HL-60/S4 treated with retinoic acid at 250 ng/mL for 4 days and 3 days (cell line): ENCODE data around the gene GALNT6.

ENCODE experiments used
- in situ Hi-C: fragments of 300-500 bp; cut with MboI; formaldehyde crosslinking; loops from 2 replicates; pipeline ENCODE4 v1.7.0; 2022; ENCODE audit warnings: low sequenced_read_pairs

GALNT6 gene

GRCh38 chr12:51406290-51406689 is 15.1 kb upstream of the GALNT6 start:
- in situ Hi-C loops: no loop called here

GRCh38 chr12:51405801-51406207 is 14.6 kb upstream of the GALNT6 start:
- in situ Hi-C loops: no loop called here

- in situ Hi-C loops: no loop called here
Measured at GRCh38 chr12:51404627-51405026, 13.4 kb upstream of the GALNT6 start.

- in situ Hi-C loops: no loop called here
Measured at GRCh38 chr12:51403681-51404136, 12.5 kb upstream of the GALNT6 start.

- in situ Hi-C loops: no loop called here
Measured at GRCh38 chr12:51403159-51403558, 12.0 kb upstream of the GALNT6 start.

GRCh38 chr12:51401900-51402299 is 10.7 kb upstream of the GALNT6 start:
- in situ Hi-C loops: no loop called here

GRCh38 chr12:51401486-51401885 is 10.3 kb upstream of the GALNT6 start:
- in situ Hi-C loops: no loop called here

- in situ Hi-C loops: no loop called here
Measured at GRCh38 chr12:51401020-51401419, 9.8 kb upstream of the GALNT6 start.

- in situ Hi-C loops: no loop called here
Measured at GRCh38 chr12:51399891-51400290, 8.7 kb upstream of the GALNT6 start.

- in situ Hi-C loops: no loop called here
Measured at GRCh38 chr12:51397670-51398069, 6.5 kb upstream of the GALNT6 start.

GRCh38 chr12:51395283-51396230 is 4.4 kb upstream of the GALNT6 start:
- in situ Hi-C loops: no loop called here

- in situ Hi-C loops: no loop called here
Measured at GRCh38 chr12:51393676-51394545, 2.7 kb upstream of the GALNT6 start.

- in situ Hi-C loops: no loop called here
Measured at GRCh38 chr12:51392556-51393237, 1.5 kb upstream of the GALNT6 start.

GRCh38 chr12:51390891-51391282 is 319 bp downstream of the GALNT6 start:
- in situ Hi-C loops: no loop called here

GRCh38 chr12:51390457-51390856 is 749 bp downstream of the GALNT6 start:
- in situ Hi-C loops: no loop called here

GRCh38 chr12:51389302-51389999 is 1.8 kb downstream of the GALNT6 start:
- in situ Hi-C loops: no loop called here

- in situ Hi-C loops: no loop called here
Measured at GRCh38 chr12:51388846-51389245, 2.4 kb downstream of the GALNT6 start.

- in situ Hi-C loops: no loop called here
Measured at GRCh38 chr12:51388069-51388799, 3.0 kb downstream of the GALNT6 start.

GRCh38 chr12:51386351-51386750 is 4.9 kb downstream of the GALNT6 start:
- in situ Hi-C loops: no loop called here
